Right lung (tissue), 5 donors: Measurements from ENCODE around the gene ATP8A1. TPM values are rescaled to one million over a fixed set of nuclear protein-coding genes. Genes with fewer than 3 reads are reported as not detected.

Source experiments
- DNase-seq, 2 donors: peaks; one replicate each; pipeline ENCODE4 v3.0.0-alpha.2; 2013
- polyA plus RNA-seq, 5 donors: library from polyadenylated mRNA; unstranded; fragments of 120-200 nt; gene quantifications; one replicate each; pipeline versions ENCODE4 v1.2.1 to v1.2.3, GENCODE V29; 2013; ENCODE audit warnings: inconsistent platforms in 1 of 5, low replicate concordance in 1 of 5; ENCODE audit not compliant: insufficient read length in 5 of 5, insufficient read depth in 1 of 5

Gene ATP8A1
- polyA plus RNA-seq, 5 donors, result 19.1 to 42.7 (median 33.2) TPM

DNA sequence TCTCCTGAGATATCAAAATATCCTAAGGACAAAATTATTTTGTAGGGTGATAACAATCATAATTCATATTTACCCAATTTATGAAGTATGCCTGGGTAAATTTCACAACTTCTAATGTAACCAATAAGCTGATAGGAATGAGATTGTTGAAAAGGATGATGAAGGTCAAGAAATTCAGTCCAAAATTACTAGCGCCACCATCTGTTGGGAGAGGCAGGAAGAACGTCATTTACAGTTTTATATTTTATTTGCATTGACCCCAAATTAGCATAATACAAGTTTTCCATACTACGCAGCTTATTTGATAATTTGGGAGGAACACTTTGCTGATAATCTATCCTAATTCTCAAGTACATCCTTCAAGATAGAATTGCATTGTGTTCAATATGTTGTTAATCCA is 78.7 kb downstream of the ATP8A1 start:
- no peak for DNase-seq

DNA sequence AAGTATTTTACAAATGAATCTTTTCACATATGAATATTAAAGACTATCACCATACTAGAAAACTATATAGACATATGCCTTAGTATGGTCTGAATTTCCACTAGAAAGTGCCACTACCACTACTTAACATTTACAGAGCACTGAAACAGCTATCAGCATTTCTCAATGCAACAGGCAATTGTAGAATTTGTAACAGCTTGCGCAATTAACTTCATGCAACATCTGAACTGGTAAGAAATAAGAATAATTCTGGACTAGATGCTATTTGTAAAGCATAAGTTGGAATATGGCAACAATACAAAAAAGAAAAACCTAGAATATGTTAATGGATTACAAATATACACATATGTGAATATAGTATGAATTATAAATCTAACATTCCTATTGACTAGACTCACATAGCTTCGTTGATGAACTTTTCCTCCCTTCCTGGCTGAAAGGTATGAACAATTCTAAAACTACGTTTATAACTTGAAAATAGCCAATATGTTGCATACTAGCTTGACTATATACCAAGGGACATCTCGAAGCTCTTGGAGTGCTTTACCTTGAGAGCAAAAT is 82.0 kb downstream of the ATP8A1 start:
- DNase-seq, result peak in 1 of 2 donors; percentile 6

DNA sequence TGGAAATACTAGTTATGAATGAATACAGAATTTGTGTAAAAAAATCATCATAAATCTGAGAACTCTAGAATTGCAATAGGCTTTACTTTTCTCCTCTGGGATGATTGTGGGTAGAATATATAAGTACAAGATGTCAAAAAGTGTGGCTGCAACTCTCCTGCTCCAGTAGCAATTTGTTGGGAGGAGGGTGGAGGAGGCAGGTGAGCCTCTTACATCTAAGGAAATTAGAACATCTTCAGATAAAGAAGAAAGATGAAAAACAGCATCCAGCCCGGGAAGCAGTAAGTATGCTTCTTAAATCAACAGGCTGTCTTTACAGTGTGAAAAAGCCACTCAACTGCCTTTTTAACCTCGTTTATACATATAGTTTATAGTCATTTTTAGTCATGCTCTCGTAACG is 83.7 kb downstream of the ATP8A1 start:
- no peak for DNase-seq

DNA sequence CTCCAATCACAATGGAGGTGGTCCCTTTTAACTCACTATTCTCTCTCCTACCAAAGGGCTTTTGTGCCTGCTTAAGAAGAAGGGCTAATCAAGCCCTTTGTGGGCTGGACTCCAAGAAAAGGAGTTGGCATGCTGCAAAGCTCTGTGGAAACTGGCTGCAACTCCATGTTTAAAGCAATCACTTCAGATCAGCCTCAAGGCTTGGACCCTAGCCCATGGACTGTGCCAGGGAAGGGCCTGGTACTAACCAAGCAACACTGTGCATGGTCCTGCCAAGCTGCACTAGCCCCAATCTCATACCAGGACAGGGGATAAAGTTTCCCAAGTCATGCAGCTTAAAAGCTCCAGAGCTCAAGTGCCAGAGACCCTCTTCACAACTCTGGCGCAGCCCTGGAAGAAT is 86.7 kb downstream of the ATP8A1 start:
- no peak for DNase-seq

DNA sequence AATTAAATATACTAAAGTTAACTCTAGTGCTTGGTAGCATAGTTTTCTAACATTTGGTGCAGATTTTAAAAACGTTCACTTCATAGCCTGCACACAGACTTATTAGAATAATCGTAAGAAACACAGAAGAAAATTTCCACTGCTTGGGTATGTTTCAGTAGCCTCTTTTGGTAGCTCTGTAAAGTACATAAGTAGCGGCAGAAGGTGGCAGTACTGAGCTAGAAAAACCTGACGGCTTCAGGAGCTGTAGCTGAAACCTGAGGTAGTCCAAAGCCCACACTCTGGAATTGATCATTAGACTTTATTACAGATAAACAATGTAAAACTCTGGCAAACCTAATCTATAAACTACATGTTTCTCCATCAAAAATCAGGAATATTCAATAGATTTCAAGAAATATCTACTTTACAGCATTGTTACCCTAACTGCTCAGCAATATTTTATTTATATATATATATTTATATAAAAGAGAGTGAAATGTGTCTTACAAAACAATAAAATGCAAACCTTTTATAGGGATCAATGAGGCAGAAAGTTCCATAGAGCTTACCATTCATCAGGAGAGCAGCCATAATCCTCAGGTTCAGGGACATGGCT is 88.2 kb downstream of the ATP8A1 start:
- peak; percentile 49 to 56 for DNase-seq

DNA sequence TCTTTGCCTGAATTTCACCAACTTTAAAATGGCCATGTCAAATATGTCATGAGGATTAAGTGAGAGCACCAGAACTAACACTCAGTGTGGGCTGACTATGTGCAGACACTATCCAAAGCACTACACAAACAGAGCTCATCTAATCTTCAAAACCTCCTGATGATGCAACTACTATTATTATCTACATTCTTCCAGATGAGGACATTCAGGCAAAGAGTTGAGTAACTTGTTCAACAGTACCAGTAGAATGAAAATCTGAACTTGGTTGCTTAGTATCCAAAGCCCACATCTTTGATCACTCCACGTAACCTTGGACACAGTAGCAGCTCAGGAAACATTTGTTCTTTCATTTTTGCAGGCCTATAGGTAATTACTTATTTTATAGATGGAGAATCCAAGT is 90.1 kb downstream of the ATP8A1 start:
- no peak for DNase-seq

DNA sequence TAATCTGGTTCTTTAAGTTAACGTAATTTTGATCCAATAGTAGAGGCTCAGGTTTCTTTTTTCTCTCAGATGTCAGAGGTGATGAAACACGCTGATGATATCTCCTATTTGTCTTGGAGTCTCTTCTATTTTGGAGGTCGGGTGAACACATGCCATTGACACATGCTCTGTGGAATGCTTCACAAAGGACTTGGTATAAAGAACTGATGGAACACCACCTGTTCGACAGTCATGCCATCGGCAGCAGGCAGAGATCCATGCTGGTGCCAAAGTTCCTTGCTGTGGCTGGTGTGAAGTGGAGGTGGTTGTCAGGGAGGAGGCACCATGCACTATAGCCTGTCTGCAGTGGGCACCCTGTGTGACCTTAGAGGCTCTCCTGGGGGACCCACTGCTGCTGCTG is 94.9 kb downstream of the ATP8A1 start:
- DNase-seq, result no peak

DNA sequence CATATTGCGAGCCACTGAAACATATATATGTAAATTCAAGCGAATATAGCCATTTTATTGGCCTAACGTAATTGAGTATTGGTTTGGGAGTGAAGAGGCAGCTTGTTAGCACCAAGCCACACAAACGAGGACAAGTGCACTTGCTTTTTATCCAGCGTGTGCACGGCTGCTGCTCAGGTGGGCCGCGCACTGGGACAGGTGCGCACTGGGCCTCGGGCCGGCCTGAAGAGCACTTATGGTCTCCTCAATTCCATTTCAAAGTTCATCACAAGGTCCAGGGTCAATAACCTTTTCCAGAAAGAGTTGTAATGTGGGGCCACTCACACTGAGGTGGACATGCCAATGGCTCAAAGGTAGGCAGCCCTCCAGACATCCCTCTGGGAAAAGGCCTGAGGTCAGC is 95.9 kb downstream of the ATP8A1 start:
- no peak for DNase-seq

DNA sequence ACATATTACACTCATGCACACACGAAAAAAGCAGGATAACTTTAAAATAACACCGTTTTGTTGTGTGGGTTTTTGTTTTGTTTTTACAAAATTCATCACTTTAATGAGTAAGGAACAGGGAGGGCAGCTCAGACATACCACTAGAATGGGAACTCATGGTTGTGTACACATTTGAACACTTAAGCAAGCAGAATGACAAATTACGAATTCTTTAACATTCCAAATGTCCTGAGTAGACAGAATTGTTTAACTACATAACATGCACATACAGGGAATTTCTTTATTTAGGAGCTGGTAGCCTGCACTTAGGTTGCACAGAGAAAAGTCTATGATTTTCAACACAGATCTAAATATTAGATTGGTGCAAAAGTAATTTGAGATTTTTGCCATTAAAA is 96.4 kb downstream of the ATP8A1 start:
- no peak for DNase-seq

DNA sequence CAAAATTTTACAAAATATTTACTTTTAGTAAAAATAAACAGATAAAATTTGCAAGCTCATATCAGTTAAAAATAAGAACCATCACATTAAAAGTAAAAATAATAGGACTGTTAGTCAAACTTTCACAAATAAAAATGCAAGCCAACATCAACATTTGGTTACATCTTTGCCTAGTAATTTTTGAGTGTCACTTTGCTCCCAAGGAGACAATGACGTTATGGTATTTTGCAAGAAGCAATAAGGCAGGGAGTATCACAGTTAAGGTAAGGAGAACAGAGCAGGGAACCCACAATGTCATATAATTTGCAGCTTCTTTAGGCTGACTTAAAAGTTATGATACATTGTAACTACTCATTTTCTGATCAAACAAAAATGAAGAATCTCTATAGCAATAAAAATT is 98.7 kb downstream of the ATP8A1 start:
- DNase-seq, result no peak

DNA sequence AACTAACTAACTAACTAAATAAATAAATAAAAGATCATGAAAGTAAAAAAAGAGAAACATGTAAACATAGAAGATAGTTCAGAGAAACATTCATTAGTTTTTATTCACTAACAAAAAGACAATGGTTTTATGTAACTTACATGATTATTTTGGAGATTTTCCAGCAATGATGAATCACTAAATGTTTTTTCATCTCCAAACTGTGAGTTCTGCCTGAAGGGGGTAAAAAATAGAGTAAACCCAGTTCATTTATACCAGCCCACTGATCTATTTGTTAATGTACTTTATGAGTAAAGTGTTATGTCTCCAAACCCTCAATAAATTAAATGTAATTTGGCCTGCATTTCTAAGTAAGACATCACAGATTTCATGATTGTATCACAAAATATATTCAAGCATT is 101.1 kb downstream of the ATP8A1 start:
- DNase-seq, result no peak

DNA sequence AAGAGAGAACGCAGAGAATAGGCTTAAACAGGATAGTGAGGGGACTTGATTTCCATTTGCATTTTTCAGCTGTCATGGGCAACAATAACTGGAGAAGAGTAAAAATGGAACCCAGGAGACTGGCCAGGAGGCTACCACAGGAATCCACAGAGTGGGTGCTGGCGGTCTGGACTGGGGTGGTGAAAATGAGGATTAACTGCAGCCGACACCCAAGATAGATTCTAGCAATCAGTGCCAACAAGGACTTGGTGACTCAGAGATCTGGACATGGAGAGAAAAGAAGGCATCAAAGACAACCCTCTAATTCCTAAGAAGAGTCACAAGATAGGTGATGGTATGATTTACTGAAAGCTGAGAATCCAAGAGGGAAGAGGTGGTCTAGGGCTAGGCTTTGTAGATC is 102.8 kb downstream of the ATP8A1 start:
- DNase-seq, result no peak

DNA sequence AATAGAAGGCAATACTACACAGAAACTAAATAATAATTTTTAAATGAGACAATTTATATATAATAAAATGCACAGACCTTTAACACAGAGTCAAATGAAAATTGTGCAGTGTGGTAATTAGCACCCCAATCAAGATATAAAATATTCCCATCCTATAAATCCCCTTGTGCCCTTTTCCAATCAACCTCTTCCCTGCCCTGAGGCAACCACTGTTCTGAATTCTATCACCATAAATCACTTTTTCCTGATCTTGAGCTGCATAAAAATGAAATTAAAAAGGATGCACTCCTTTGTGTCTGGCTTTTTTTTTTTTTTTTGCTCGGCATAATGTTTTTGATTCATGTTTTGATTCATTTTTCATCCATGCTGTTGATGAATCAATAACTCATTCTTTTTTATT is 107.0 kb downstream of the ATP8A1 start:
- DNase-seq, result no peak

DNA sequence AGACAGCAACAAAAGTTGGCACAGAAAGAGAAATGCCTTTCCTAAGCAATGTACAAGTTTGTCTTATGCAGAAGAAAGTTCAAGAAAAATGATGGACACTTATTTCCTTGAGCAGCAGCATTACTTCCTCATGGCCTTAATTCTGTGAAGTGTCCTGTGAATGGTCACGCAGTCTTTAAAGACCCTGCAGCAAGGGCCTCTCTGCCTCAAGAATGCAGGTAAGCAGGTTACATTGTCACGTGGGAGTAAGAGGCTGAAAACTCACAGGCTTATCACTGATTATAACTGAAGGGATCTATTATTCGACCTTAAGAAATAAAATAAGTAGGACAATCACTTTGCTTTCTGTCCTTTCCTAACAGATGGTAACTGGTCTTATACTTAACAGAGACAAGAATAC is 109.1 kb downstream of the ATP8A1 start:
- DNase-seq, result no peak

DNA sequence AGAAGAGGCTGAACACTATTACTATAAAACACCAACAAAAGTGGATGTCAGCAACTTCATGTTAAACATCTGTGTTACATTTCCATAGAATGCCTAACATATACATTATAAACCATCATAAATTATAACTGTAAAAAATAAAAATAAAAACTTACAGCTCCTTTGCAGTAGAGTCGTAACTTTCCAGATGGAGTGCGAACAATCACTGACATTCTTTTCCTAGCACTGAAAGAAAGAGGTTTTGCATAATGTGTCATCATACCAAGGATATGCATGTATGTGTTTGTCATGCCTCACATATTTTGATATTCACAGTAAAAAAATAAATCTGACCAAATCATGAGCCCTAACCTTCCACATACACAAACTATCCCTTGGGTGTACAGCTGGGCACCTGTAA is 113.1 kb downstream of the ATP8A1 start:
- no peak for DNase-seq

DNA sequence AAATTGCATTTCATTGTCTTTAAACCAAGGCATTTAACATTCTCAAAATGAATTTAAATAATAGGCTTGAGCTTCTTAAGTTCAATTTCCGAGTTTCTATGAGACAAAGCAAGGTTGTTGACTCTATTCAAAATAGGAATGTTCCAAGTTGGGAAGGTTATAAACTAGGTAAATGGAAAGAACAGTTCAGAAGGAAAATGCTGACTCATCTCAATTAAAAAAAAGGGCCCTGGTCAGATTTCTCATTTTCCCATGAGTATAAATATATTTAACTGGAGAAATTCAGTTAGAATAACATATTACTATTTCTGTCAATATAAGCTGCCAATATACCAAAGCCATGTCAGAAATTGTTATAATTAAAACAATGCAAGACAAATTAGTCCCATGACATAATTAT is 113.8 kb downstream of the ATP8A1 start:
- no peak for DNase-seq

DNA sequence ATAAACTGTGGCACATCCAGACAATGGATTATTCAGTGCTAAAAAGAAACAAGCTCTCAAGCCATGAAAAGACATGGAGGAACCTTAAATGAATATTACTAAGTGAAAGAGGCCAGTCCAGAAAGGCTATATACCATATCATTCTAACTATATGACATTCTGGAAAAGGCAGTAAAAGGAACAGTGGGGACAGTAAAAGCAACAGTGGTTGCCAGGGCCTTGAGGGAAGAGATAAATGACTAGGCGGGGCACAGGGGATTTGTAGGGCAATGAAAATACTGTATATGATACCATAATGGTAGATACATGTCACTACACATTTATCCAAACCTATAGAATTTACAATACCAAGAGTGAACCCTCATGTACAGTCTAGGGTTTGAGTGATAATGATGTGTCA is 115.3 kb downstream of the ATP8A1 start:
- no peak for DNase-seq

DNA sequence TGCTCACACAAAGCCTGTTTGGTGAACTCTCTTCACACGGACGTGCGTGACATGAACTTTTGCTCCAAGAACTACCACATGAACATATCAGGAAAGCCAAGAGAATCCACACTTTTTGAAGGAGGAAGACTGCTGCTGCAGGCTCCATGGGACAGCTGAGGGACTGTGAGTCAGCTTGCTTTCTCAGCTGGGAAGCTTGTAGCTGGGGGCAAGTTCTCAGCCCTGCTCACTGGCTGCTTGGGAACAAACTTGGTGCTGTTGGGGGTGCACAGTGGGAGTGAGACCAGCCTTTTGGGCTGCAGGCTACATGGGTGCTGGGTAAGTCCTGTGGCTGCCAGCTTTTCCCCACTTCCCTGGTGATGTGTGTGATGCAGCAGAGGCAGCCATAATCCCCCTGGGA is 123.9 kb downstream of the ATP8A1 start:
- no peak for DNase-seq

DNA sequence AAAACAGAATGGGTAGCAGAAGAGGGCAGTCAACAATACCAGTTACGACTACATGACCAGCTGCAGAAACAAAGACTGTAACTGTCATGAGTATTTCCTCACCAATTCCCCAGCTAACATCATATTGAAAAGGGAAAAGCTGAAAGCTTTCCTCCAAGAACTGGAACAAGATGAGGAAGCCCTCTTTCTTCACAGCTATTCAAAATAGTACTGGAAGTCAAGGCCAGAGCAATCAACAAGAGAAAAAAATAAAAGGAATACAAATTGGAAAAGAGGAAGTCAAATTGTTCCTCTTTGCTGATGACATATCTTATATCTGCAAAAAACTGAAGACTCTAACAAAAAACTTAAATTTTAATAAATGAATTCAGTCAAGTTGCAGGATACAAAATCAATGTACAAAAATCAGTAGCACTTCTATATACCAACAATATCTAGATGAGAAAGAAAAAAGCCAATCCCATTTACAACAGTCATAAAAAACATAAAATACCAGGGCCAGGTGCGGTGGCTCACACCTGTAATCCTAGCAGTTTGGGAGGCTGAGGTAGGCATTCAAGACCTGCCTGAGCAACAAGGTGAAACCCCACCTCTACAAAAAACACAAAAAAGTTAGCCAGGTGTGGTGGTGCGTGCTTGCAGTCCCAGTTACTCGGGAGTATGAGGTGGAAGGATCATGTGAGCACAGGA is 125.4 kb downstream of the ATP8A1 start:
- DNase-seq, result no peak

DNA sequence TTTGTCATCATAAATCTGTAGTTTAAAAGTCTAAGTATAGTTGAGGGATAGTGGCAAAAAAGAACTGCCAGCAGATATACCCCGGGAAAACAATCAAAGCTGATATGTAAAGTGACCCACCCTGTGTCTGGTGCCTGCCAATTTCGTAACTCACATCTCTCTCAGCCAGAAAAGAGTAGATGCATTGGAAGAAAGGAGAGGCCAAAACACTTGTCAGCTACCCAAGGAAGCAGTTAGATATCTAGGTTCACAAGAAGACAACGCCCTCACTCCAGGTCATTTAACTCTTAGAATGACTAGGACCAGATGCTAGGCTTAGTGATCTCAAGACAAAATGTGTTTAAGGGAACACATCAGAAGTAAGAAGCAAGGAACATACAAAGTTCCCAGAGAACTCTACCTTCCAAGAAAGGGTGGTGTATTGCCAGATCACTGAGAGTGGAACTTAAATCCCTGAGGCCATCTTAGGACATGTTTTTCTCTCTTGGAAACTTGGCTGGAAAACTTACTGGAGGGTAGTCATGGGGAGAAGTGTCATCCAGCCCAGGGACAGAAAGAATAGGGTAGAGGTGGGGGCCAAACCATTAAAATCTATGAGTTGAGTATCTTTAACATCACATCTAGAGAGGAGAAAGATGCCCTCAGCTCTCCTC is 133.7 kb downstream of the ATP8A1 start:
- DNase-seq, result no peak

DNA sequence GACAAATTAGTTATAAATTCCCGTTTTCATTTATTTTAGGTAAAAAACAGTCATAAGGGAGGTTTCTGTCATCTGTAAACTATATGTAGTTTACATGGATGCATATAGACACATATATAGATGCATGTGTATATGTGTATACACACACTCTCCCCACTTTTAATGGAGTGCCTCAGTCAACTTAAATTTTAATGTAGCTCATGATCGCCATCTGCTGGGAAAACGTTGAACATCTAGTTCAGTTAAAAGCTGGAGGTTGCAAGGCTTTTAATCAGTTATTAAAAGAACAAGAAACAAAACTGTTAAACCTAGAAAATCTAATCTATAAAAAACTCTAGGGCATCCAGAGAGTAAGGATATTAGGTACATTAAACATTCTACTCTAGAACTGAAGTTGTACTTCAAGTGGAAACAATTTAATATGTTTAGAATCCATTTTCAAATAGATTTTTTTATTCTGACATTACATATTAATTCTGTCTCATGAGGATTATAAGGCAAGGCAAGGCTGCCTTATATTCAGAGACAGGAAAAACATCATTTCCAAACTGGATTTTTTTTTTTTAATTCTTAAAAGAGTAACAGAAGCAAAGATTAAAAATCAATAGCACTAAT is 137.0 kb downstream of the ATP8A1 start:
- peak; percentile 51 to 64 for DNase-seq

DNA sequence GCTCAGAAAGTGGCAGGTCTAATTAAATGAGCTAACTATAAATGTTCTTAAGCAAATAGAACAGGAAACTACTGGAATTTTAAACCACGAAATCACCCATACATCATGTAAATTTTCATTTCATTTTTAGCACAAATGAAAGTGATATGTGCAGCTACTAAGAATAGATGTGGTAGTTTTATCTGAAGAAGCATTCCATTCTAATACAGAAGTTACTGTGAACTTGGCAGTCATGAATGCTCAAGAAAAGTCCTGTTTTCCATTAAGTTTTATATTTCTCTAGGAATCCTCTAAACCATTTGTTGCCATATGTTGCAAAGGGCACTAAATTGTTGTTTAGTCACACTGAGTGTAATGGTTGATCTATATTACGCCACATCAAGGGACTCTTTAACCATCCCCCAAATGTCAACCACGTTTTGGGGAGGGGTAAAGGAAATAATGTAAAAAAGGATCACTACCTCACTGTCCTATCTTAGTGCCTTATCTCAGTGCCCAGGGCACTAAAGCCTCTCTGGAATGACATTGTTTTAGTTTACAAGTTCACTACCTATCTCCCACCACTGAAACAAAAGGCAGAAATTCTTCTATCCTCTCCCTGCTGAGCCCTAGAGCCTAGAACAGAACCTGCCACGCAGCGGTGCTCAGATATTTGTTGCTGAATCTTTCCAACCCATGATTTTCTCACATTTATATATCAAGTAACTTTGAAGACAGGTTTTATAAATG is 141.6 kb downstream of the ATP8A1 start:
- no peak for DNase-seq
